Astrocyte (in vitro differentiated cells and primary cell): ENCODE data around the gene PTK6. TPM values are rescaled to one million over a fixed set of nuclear protein-coding genes. Genes with fewer than 3 reads are reported as not detected.
A peak's percentile ranks its signal among the peaks of the same experiment; 100 is the strongest.

Experiments used
- DNase-seq: peaks from one replicate; pipeline ENCODE4 v3.0.0-alpha.2; 2010; ENCODE audit warnings: low read depth
- FAIRE-seq: peaks from 2 replicates; lab custom pipeline; 2011; peaks lifted over from hg19 to GRCh38; lab: Jason Lieb, UNC
- H2AFZ ChIP-seq: 2 replicates; pipeline ENCODE4 v1.6.0; 2012; ENCODE audit warnings: low read depth, low read length, inconsistent platforms
- H3K27ac ChIP-seq: 2 replicates; pipeline ENCODE4 v1.5.1; 2011; ENCODE audit warnings: low read depth, low read length, inconsistent platforms
- H3K27me3 ChIP-seq: 2 replicates; pipeline ENCODE4 v1.6.0; 2011; ENCODE audit warnings: low read length, inconsistent platforms; ENCODE audit not compliant: insufficient read depth
- H3K36me3 ChIP-seq: 2 replicates; pipeline ENCODE4 v1.5.1; 2011; ENCODE audit warnings: low read length, inconsistent platforms; ENCODE audit not compliant: insufficient read depth
- H3K4me1 ChIP-seq: 2 replicates; pipeline ENCODE4 v1.5.1; 2011; ENCODE audit warnings: low read length, inconsistent platforms; ENCODE audit not compliant: insufficient read depth
- H3K4me2 ChIP-seq: 2 replicates; pipeline ENCODE4 v1.6.0; 2012; ENCODE audit warnings: low read length, inconsistent platforms
- H3K4me3 ChIP-seq: 2 replicates; pipeline ENCODE4 v1.5.1; 2011; ENCODE audit warnings: low read depth, mild to moderate bottlenecking, low read length, inconsistent platforms; ENCODE audit not compliant: insufficient read depth
- H3K79me2 ChIP-seq: 2 replicates; pipeline ENCODE4 v1.6.0; 2012; ENCODE audit warnings: mild to moderate bottlenecking, low read length, inconsistent platforms; ENCODE audit not compliant: insufficient read depth
- H3K9ac ChIP-seq: 2 replicates; pipeline ENCODE4 v1.6.0; 2012; ENCODE audit warnings: mild to moderate bottlenecking, low read length, inconsistent platforms
- H3K9me3 ChIP-seq: 2 replicates; pipeline ENCODE4 v1.5.1; 2012; ENCODE audit warnings: low read depth, mild to moderate bottlenecking, low read length, inconsistent platforms; ENCODE audit not compliant: insufficient read depth
- H4K20me1 ChIP-seq: 2 replicates; pipeline ENCODE4 v1.6.0; 2012; ENCODE audit warnings: low read length, inconsistent platforms; ENCODE audit not compliant: insufficient read depth
- H3K27ac Mint-ChIP-seq: one replicate; pipeline ENCODE4 v1.8.0; 2021; ENCODE audit warnings: mild to moderate bottlenecking, mixed read lengths; ENCODE audit not compliant: unreplicated experiment
- H3K27me3 Mint-ChIP-seq: one replicate; pipeline ENCODE4 v1.8.0; 2021; ENCODE audit warnings: low read depth, mixed read lengths; ENCODE audit not compliant: unreplicated experiment
- H3K36me3 Mint-ChIP-seq: one replicate; pipeline ENCODE4 v1.8.0; 2021; ENCODE audit warnings: low read depth, mixed read lengths; ENCODE audit not compliant: unreplicated experiment
- H3K4me1 Mint-ChIP-seq: one replicate; pipeline ENCODE4 v1.8.0; 2021; ENCODE audit warnings: low read depth, mixed read lengths; ENCODE audit not compliant: unreplicated experiment
- H3K4me3 Mint-ChIP-seq: one replicate; pipeline ENCODE4 v1.8.0; 2021; ENCODE audit warnings: mild to moderate bottlenecking, moderate library complexity, mixed read lengths; ENCODE audit not compliant: unreplicated experiment
- H3K9me3 Mint-ChIP-seq: one replicate; pipeline ENCODE4 v1.8.0; 2021; ENCODE audit warnings: mild to moderate bottlenecking, mixed read lengths; ENCODE audit not compliant: unreplicated experiment
- CTCF ChIP-seq: IDR thresholded peaks from 2 replicates; pipeline ENCODE4 v1.5.1; 2011; ENCODE audit warnings: low read depth, mild to moderate bottlenecking, inconsistent platforms, low read length, moderate library complexity; ENCODE audit not compliant: insufficient read depth
- EZH2 ChIP-seq: IDR thresholded peaks from 2 replicates; pipeline ENCODE4 v1.6.1; 2012; ENCODE audit warnings: mild to moderate bottlenecking, low read length, inconsistent platforms; ENCODE audit not compliant: insufficient read depth
- total RNA-seq: library from RNA; stranded (reverse); gene quantifications from 2 replicates; pipeline ENCODE4 v1.2.1, GENCODE V29; 2021

Gene PTK6
- total RNA-seq, 1 donor from 2014 or later: 0.18 TPM

- no peaks in the 10 kb centered on the region for H3K36me3 Mint-ChIP-seq
- H3K4me1 ChIP-seq: peaks cover 21% of the 10 kb centered on the region
- no peak overlapping the region for H2AFZ ChIP-seq
- no peaks in the 10 kb centered on the region for H3K4me1 Mint-ChIP-seq
- H3K9ac ChIP-seq: no peak overlapping the region
- no peak overlapping the region for H3K4me3 Mint-ChIP-seq
- H3K9me3 Mint-ChIP-seq: no peaks in the 10 kb centered on the region
- H3K27ac ChIP-seq: no peak overlapping the region
- no peak overlapping the region for H3K4me2 ChIP-seq
- H3K4me3 ChIP-seq: no peak overlapping the region
- H3K79me2 ChIP-seq: peaks cover 7% of the 10 kb centered on the region
- H3K36me3 ChIP-seq: no peaks in the 10 kb centered on the region
- H4K20me1 ChIP-seq: peaks cover 9% of the 10 kb centered on the region
- no peaks in the 10 kb centered on the region for H3K9me3 ChIP-seq
- peaks cover 22% of the 10 kb centered on the region for H3K27me3 Mint-ChIP-seq
- DNase-seq (no peak), FAIRE-seq (no peak)
- peaks cover 7% of the 10 kb centered on the region for H3K27me3 ChIP-seq
- TF ChIP-seq CTCF (no peak), EZH2 (no peak)
- peak overlapping the region; percentile 72 for H3K27ac Mint-ChIP-seq
These were observed 40.2 kb upstream of the PTK6 start for GRCh38 chr20:63577317-63577894.

- no peak overlapping the region for H3K27ac Mint-ChIP-seq
- Histone ChIP-seq H3K4me3 (no peak overlapping the region), H3K36me3 (no peaks in the 10 kb centered on the region), H3K9ac (no peak overlapping the region), H3K4me1 (peaks cover 21% of the 10 kb centered on the region), H3K27me3 (peaks cover 7% of the 10 kb centered on the region), H3K27ac (no peak overlapping the region), H2AFZ (no peak overlapping the region), H3K79me2 (peaks cover 7% of the 10 kb centered on the region), H3K9me3 (no peaks in the 10 kb centered on the region), H3K4me2 (no peak overlapping the region), H4K20me1 (peaks cover 9% of the 10 kb centered on the region)
- H3K36me3 Mint-ChIP-seq: no peaks in the 10 kb centered on the region
- peaks cover 22% of the 10 kb centered on the region for H3K27me3 Mint-ChIP-seq
- no peak for TF ChIP-seq CTCF
- no peak for TF ChIP-seq EZH2
- no peak for FAIRE-seq
- no peaks in the 10 kb centered on the region for H3K4me1 Mint-ChIP-seq
- no peak overlapping the region for H3K4me3 Mint-ChIP-seq
- DNase-seq: no peak
- H3K9me3 Mint-ChIP-seq: no peaks in the 10 kb centered on the region
These were observed 39.1 kb upstream of the PTK6 start for GRCh38 chr20:63576311-63576710.
